Measurements from ENCODE around the gene ACBD6.
A peak's percentile ranks its signal among the peaks of the same experiment; 100 is the strongest.
"Not testable (repeated sequence)": the region's sequence is repeated elsewhere in the genome, so short reads cannot be mapped to it uniquely, and the experiment has no call there.

Gene ACBD6

GRCh38 chr1:180494370-180494769 is 8.0 kb downstream of the ACBD6 start:
- no peak for DNase-seq (ENCODE audit: low read depth in 2 of 3, low spot score in 1 of 3)

DNA sequence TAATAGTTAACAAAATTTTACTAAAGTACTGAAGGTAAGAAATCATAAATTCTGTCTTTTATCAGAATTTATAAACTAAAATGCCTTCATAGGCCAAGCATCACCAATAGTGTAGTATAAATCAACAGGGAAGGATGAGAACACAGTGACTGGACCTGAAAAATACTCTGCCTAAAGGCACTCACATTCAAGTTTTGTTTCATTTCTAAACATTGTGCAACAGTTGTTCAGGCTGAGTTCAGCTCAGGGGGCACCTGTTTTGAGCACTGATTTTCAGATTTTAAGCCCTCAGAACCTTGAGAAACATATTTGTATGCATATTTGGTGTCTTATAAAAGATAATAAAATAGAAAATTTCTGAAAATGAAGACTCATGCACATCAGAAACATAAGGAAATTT is 12.4 kb downstream of the ACBD6 start:
- no peak for DNase-seq (ENCODE audit: low read depth in 2 of 3, low spot score in 1 of 3)

DNA sequence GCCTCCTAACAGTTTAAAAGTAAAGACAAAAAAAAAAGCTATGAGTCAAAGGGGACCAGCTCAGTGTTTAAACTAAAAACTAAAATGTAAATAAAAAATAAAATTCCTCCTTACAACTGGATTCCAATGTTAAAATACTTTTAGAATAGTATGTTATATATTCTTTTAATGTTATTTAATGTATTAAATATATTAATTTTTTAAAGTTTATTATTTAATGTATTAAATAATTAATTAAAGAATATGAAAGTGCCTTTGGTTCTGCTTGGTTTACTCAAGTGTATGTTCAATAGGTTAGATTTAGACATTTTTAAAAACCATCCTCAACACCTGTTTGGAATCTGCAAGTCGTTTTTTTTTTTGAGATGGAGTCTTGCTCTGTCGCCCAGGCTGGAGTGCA is 13.1 kb downstream of the ACBD6 start:
- DNase-seq (ENCODE audit: low read depth in 2 of 3, low spot score in 1 of 3): no peak

GRCh38 chr1:180488661-180489060 is 13.7 kb downstream of the ACBD6 start:
- no peak for DNase-seq (ENCODE audit: low read depth in 2 of 3, low spot score in 1 of 3)

GRCh38 chr1:180486092-180486491 is 16.3 kb downstream of the ACBD6 start:
- DNase-seq (ENCODE audit: low read depth in 2 of 3, low spot score in 1 of 3): no peak

GRCh38 chr1:180484490-180484889 is 17.9 kb downstream of the ACBD6 start:
- DNase-seq (ENCODE audit: low read depth in 2 of 3, low spot score in 1 of 3): no peak

DNA sequence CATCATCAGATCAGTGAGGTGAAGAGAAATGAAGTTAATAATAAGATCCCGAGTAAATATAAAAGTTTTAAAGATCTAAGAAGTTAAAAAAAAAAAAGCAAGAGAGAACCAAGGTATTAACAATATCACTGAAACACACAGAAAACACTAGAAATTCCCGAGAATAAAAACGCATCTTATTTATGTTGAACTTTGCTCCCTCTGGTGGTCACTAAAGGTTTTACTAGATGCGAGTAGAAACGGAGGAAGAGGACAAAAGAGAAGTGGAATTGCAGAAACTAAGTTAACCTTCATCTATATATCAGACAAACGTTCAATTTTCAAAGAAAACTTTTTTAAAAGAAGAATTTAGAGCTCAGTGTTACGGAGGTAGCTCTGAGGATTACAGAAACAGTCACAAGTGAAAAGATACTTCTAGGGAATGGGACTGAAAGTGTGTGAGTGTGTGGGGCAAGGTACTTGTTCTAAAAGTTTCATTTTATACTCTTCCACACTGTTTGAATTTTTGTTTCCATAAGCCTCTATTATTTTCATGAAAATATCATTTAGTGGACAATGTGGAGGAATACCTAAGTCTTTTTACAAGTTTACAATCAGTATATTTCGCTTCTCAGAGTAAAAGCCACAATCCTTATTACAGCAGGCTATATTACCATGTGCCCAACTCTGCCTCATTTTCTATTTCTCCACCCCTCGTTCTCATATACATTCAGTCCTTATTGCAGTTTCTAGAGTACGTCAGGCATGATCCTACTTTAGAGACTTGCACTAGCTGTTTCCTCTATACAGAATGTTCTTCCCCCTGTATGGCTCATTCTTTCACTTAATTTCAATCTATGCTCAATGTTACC is 19.7 kb downstream of the ACBD6 start:
- peak in 1 of 3 donors; percentile 30 for DNase-seq (ENCODE audit: low read depth in 2 of 3, low spot score in 1 of 3)

GRCh38 chr1:180470031-180470430 is 32.3 kb downstream of the ACBD6 start:
- no peak for DNase-seq (ENCODE audit: low read depth in 2 of 3, low spot score in 1 of 3)

- no peak for DNase-seq (ENCODE audit: low read depth in 2 of 3, low spot score in 1 of 3)
Measured at GRCh38 chr1:180468311-180468710, 34.1 kb downstream of the ACBD6 start.

DNA sequence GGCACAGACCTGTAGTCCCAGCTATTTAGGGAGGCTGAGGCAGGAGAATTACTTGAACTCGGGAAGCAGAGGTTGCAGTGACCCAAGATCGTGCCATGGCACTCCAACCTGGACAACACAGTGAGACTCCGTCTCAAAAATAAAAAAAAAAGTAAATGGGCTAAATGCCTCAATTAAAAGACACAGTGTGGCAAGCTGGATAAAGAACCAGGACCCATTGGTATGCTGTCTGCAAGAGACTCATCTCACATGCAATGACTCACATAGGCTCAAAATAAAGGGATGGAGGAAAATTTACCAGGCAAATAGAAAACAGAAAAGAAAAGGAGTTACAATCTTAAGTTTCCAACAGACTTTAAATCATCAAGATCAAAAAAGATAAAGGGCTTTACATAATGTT is 40.3 kb downstream of the ACBD6 start:
- no peak for DNase-seq (ENCODE audit: low read depth in 2 of 3, low spot score in 1 of 3)

GRCh38 chr1:180461682-180462081 is 40.7 kb downstream of the ACBD6 start:
- not testable (repeated sequence) for DNase-seq (ENCODE audit: low read depth in 2 of 3, low spot score in 1 of 3)

DNA sequence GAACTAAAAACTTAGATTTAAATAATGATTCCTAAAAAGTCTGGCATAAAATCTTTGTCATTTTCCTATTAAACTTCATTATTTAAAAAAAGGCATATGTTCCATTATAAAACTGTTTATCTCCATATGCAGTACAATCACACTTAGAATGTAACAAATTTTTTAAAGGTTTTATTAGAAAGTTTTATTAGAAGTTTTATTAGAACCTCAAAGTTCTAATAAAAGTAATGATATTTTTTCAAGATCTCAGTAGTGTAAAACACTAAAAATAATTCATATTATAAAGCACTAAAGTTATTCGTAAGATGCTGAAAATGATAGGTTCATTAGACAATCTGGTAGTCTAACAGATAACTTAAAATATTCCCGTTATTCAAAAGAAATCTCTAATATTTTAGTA is 43.6 kb downstream of the ACBD6 start:
- DNase-seq (ENCODE audit: low read depth in 2 of 3, low spot score in 1 of 3): no peak

- DNase-seq (ENCODE audit: low read depth in 2 of 3, low spot score in 1 of 3): no peak
Measured at GRCh38 chr1:180456191-180456590, 46.2 kb downstream of the ACBD6 start.

DNA sequence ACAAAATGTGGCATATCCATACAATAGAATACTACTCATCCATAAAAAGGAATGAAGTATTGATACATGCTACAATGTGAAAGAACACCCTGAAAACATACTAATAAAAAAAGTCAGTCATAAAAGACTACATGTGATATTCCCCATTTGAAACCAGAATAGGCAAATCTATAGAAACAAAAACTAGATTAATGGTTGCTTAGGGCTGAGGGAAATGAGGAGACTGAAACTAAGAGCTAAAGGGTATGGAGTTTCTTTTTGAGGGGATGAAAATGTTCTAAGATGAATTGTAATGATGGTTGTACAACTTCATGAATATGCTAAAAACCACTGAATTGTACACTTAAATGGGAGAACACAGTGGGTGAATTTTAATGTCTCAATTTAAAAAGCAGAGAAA is 50.9 kb downstream of the ACBD6 start:
- no peak for DNase-seq (ENCODE audit: low read depth in 2 of 3, low spot score in 1 of 3)

DNA sequence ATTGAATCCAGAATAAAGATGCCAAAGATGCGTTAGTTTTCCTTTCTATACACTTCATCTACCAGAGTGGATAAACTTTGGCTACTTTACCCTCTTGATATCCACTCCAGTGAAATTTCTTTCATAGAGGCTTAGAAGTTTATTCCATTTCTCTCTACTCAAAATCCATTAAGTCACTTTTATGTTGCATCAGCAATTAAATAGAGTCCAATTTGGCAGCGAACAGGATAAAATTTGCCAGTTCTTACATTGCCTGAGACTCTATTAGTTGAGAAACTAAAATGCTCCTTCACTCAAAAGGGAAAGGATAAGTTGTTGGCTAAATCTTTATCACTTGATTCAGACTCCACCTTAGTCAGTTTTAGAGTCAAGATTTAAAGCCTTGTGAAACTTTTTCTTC is 57.9 kb downstream of the ACBD6 start:
- DNase-seq (ENCODE audit: low read depth in 2 of 3, low spot score in 1 of 3): no peak

DNA sequence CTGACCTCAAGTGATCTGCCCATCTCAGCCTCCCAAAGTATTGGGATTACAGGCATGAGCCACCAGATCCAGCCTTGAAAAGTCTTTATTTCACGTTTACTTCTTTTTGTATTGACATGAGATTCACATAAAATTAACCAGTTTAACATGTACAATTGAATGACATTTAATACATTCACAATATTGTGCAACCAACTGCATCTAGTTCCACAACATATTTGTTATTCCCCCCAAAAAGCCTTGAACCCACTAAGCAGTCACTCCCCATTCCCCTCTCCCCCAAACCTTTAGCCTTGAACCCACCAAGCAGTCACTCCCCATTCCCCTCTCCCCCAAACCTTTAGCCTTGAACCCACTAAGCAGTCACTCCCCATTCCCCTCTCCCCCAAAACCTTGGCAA is 62.0 kb downstream of the ACBD6 start:
- DNase-seq (ENCODE audit: low read depth in 2 of 3, low spot score in 1 of 3): no peak

- DNase-seq (ENCODE audit: low read depth in 2 of 3, low spot score in 1 of 3): no peak
Measured at GRCh38 chr1:180435566-180435965, 66.8 kb downstream of the ACBD6 start.

GRCh38 chr1:180433873-180434272 is 68.5 kb downstream of the ACBD6 start:
- no peak for DNase-seq (ENCODE audit: low read depth in 2 of 3, low spot score in 1 of 3)

GRCh38 chr1:180431683-180432082 is 70.7 kb downstream of the ACBD6 start:
- no peak for DNase-seq (ENCODE audit: low read depth in 2 of 3, low spot score in 1 of 3)

DNA sequence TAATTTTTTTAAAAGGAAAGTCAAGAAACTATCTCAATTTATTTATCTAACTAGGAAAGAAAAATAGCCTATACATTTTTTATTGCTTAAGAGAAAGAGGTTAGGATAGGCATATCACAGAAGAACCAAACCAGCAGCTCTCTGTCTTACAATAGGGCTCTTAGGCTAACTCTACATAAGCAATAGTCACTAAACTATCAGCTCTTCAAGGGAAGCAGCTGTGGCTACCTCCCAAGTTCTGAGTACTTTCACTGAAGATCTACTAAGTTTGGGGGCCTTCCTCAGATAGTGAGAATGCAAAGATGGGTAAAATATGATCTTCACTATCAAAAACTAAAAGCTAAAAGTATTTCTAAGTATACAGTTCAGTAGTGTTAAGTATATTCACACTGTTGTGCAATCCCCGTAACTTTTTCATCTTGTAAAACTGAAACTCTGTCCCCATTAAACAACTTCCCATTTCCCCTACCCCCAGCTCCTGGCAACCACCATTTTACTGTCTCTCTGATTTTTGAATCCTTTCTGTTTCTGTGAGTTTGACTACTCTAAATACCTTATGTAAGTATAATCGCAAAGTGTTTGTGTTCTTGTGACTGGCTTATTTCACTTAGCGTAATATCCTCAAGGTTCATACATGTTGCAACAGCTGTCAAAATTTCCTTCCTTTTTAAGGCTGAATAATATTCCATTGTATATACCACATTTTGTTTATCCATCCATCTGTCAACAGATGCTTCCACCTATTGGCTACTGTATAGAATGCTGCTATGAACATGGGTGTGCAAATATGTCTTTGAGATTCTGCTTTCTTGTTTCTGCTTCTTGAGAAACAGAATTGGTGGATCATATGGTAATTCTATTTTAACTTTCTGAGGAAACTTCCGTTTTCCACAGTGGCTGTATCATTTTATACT is 73.3 kb downstream of the ACBD6 start:
- no peak for DNase-seq (ENCODE audit: low read depth in 2 of 3, low spot score in 1 of 3)

DNA sequence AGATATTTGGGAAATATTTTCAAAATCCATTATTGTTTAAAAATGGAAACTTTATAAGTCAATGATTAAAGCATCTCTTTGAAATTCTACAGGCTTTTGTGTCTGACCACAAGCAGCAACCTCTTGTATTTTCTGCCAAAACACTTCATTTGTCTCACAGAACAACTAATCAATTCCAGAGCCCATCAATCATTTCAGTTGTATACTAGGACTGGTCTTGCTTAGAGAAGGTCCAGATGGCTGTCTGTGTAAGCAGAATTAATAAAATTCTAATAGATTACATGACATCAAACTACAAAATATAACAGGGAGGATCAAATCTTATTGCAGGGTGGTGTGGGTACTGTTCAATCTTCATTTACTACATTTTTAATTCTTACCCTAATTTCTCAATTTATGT is 76.4 kb downstream of the ACBD6 start:
- no peak for DNase-seq (ENCODE audit: low read depth in 2 of 3, low spot score in 1 of 3)

- no peak for DNase-seq (ENCODE audit: low read depth in 2 of 3, low spot score in 1 of 3)
Measured at GRCh38 chr1:180424848-180425457, 77.4 kb downstream of the ACBD6 start.

Data from stimulated activated CD4-positive, alpha-beta T cell treated with anti-CD3 and anti-CD28 coated beads, Interleukin-12 subunit alpha, Interleukin-12 subunit beta, amount 100 ng/mL, for 48 hours (primary cell).